Activated CD8-positive, alpha-beta memory T cell treated with anti-CD3 and anti-CD28 coated beads, Interleukin-2, amount 50 U/mL, for 4 hours (primary cell): ENCODE results near the gene POPDC3.

Experiments used
- DNase-seq: peaks from one replicate; pipeline ENCODE4 v3.0.0-alpha.2; 2020

The POPDC3 gene

GRCh38 chr6:105138141-105138540 lies 41.7 kb downstream of the POPDC3 start:
- no peak for DNase-seq

- DNase-seq, result no peak
Measured at GRCh38 chr6:105137388-105137787, 42.4 kb downstream of the POPDC3 start.

- peak; percentile 16 for DNase-seq
Measured at GRCh38 chr6:105136431-105137350, 43.1 kb downstream of the POPDC3 start.

GRCh38 chr6:105135907-105136430 lies 43.8 kb downstream of the POPDC3 start:
- DNase-seq, result no peak

- no peak for DNase-seq
Measured at GRCh38 chr6:105135056-105135455, 44.8 kb downstream of the POPDC3 start.

- no peak for DNase-seq
Measured at GRCh38 chr6:105122717-105123116, 57.1 kb downstream of the POPDC3 start.

GRCh38 chr6:105121981-105122380 lies 57.8 kb downstream of the POPDC3 start:
- DNase-seq, result no peak

GRCh38 chr6:105120570-105120969 lies 59.2 kb downstream of the POPDC3 start:
- DNase-seq, result no peak

- no peak for DNase-seq
Measured at GRCh38 chr6:105116150-105116549, 63.7 kb downstream of the POPDC3 start.

GRCh38 chr6:105113422-105113821 lies 66.4 kb downstream of the POPDC3 start:
- no peak for DNase-seq

- no peak for DNase-seq
Measured at GRCh38 chr6:105112577-105112976, 67.2 kb downstream of the POPDC3 start.

- DNase-seq, result no peak
Measured at GRCh38 chr6:105111871-105112270, 67.9 kb downstream of the POPDC3 start.

GRCh38 chr6:105111105-105111504 lies 68.7 kb downstream of the POPDC3 start:
- DNase-seq, result no peak

GRCh38 chr6:105109955-105110895 lies 69.6 kb downstream of the POPDC3 start:
- no peak for DNase-seq

- no peak for DNase-seq
Measured at GRCh38 chr6:105108631-105109262, 71.1 kb downstream of the POPDC3 start.
